Mesendoderm (in vitro differentiated cells): ENCODE results near the gene HSDL1.

ENCODE experiments used
- DNase-seq: peaks from one replicate; pipeline ENCODE4 v3.0.0; 2013
- H2AK5ac ChIP-seq: 2 replicates; pipeline ENCODE4 v1.6.1; 2013; ENCODE audit warnings: low read length, inconsistent platforms
- H2BK120ac ChIP-seq: 2 replicates; pipeline ENCODE4 v1.6.1; 2013; ENCODE audit warnings: low read depth, mild to moderate bottlenecking, low read length, moderate library complexity, mixed read lengths
- H2BK15ac ChIP-seq: replicated peaks from 2 replicates; pipeline ENCODE4 v1.6.1; 2013; ENCODE audit warnings: low read depth, mild to moderate bottlenecking, moderate library complexity
- H2BK5ac ChIP-seq: 2 replicates; pipeline ENCODE4 v1.6.1; 2013; ENCODE audit warnings: low read length, inconsistent platforms
- H3K18ac ChIP-seq: 2 replicates; pipeline ENCODE4 v1.6.1; 2013; ENCODE audit warnings: mild to moderate bottlenecking, low read length, mixed read lengths
- H3K23ac ChIP-seq: one replicate; pipeline ENCODE4 v1.6.1; 2013; ENCODE audit warnings: low read length
- H3K27ac ChIP-seq: 2 replicates; pipeline ENCODE4 v1.5.1; 2013; ENCODE audit warnings: low read depth, mild to moderate bottlenecking, inconsistent platforms, low read length, moderate library complexity
- H3K27me3 ChIP-seq: 2 replicates; pipeline ENCODE4 v1.6.1; 2013; ENCODE audit warnings: low read length, control low read depth, mild to moderate bottlenecking, inconsistent platforms; ENCODE audit not compliant: insufficient read depth, poor library complexity
- H3K36me3 ChIP-seq: 2 replicates; pipeline ENCODE4 v1.6.1; 2013; ENCODE audit warnings: low read length, inconsistent platforms; ENCODE audit not compliant: control insufficient read depth, insufficient read depth
- H3K4ac ChIP-seq: one replicate; pipeline ENCODE4 v1.6.1; 2013; ENCODE audit warnings: low read depth, mild to moderate bottlenecking, low read length, moderate library complexity
- H3K4me1 ChIP-seq: 2 replicates; pipeline ENCODE4 v1.6.1; 2013; ENCODE audit warnings: low read depth, low read length, inconsistent platforms; ENCODE audit not compliant: control insufficient read depth
- H3K4me2 ChIP-seq: 2 replicates; pipeline ENCODE4 v1.6.1; 2013; ENCODE audit warnings: low read length
- H3K4me3 ChIP-seq: 2 replicates; pipeline ENCODE4 v1.5.1; 2013; ENCODE audit warnings: mild to moderate bottlenecking, low read length
- H3K56ac ChIP-seq: one replicate; pipeline ENCODE4 v1.6.1; 2013; ENCODE audit warnings: low read length
- H3K79me1 ChIP-seq: 2 replicates; pipeline ENCODE4 v1.6.1; 2013; ENCODE audit warnings: low read length, inconsistent platforms
- H3K79me2 ChIP-seq: 2 replicates; pipeline ENCODE4 v1.6.1; 2013; ENCODE audit warnings: mild to moderate bottlenecking, low read length; ENCODE audit not compliant: control insufficient read depth, insufficient read depth
- H3K9ac ChIP-seq: 2 replicates; pipeline ENCODE4 v1.6.1; 2013; ENCODE audit warnings: low read length, inconsistent platforms
- H4K5ac ChIP-seq: one replicate; pipeline ENCODE4 v1.6.1; 2013; ENCODE audit warnings: low read length
- H4K8ac ChIP-seq: one replicate; pipeline ENCODE4 v1.6.1; 2013; ENCODE audit warnings: low read depth, mild to moderate bottlenecking, control low read depth, low read length, moderate library complexity
- WGBS: extraction: QIAGEN DNeasy Blood & Tissue Kit; methylation state at CpG from one replicate; pipeline ENCODE4 v1.1.7; 2013; ENCODE audit warnings: low lambda C conversion rate, missing lambda C conversion rate; ENCODE audit not compliant: insufficient coverage; ENCODE audit errors: extremely low coverage; 5-methylcytosine and 5-hydroxymethylcytosine counted together

Gene HSDL1

DNA sequence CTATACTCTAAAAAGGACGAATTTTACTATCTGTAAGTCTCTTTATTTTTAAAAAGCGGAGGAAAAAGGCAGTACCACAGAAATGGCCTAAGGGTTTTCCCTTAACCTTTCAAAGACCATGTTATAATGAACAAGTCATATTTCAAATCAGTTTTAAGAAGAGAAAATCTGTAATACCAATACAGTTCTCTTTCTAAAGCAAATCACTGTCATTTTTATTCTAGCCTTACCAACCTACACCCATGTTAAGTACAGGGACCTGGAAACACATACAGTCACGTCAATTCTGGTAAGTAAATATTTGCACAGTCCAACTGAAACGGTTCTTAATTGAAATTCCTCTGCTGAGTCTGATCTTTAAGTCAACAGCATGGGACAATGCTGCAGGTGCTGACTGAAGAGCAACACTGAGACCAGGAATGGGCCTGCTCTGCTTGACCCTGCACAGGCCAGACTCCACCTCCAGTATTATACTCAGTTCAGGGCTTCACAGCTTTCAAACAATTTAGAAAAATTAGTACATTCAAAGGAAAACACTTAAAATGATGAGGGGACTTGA, 48.5 kb downstream of the HSDL1 start:
- no peaks in the 10 kb centered on the region for H3K79me2 ChIP-seq
- H3K27ac ChIP-seq: no peak overlapping the region
- H2BK15ac ChIP-seq: no peak overlapping the region
- no peaks in the 10 kb centered on the region for H3K27me3 ChIP-seq
- H3K9ac ChIP-seq: no peak overlapping the region
- H3K23ac ChIP-seq: no peak overlapping the region
- no peak overlapping the region for H4K8ac ChIP-seq
- H3K36me3 ChIP-seq: peaks cover 16% of the 10 kb centered on the region
- H2BK120ac ChIP-seq: no peak overlapping the region
- no peak overlapping the region for H4K5ac ChIP-seq
- H3K4me3 ChIP-seq: no peak overlapping the region
- no peak overlapping the region for H3K18ac ChIP-seq
- no peaks in the 10 kb centered on the region for H3K4me1 ChIP-seq
- no CpG with 5 or more reads among the region's 4 CpGs for WGBS
- no peak overlapping the region for H2BK5ac ChIP-seq
- DNase-seq: no peak
- H3K4me2 ChIP-seq: no peak overlapping the region
- no peak overlapping the region for H3K4ac ChIP-seq
- no peak overlapping the region for H3K56ac ChIP-seq
- H2AK5ac ChIP-seq: no peak overlapping the region
- H3K79me1 ChIP-seq: peaks cover under 1% of the 10 kb centered on the region

DNA sequence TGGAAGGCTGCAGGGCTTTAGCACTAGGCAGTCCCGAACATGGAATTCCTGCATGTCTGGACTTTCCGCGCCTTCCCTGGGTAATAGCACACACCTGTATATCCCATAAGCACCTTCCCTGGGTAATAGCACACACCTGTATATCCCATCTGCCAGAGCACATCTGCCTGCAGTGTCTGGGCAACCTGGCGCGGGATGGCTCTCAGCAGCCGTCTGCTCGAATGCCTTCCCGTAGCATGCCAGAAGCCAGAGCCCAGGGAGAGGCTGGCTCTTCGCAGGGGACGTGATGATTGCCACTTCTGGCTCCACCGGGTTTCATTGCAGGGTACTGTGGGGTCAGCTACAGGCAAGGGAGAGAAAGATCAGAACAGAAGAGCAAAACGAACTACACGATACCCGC, 49.5 kb downstream of the HSDL1 start:
- Histone ChIP-seq H3K4me3 (no peak overlapping the region), H3K4me1 (no peaks in the 10 kb centered on the region), H3K79me2 (no peaks in the 10 kb centered on the region), H2BK5ac (no peak overlapping the region), H4K5ac (no peak overlapping the region), H2BK120ac (no peak overlapping the region), H3K56ac (no peak overlapping the region), H3K36me3 (peaks cover 16% of the 10 kb centered on the region), H3K79me1 (no peaks in the 10 kb centered on the region), H3K27ac (no peak overlapping the region), H3K4me2 (no peak overlapping the region), H2AK5ac (no peak overlapping the region), H3K18ac (no peak overlapping the region), H2BK15ac (no peak overlapping the region), H3K4ac (no peak overlapping the region), H3K9ac (no peak overlapping the region), H4K8ac (no peak overlapping the region), H3K27me3 (no peaks in the 10 kb centered on the region), H3K23ac (no peak overlapping the region)
- DNase-seq: no peak
- no CpG with 5 or more reads among the region's 14 CpGs for WGBS

DNA sequence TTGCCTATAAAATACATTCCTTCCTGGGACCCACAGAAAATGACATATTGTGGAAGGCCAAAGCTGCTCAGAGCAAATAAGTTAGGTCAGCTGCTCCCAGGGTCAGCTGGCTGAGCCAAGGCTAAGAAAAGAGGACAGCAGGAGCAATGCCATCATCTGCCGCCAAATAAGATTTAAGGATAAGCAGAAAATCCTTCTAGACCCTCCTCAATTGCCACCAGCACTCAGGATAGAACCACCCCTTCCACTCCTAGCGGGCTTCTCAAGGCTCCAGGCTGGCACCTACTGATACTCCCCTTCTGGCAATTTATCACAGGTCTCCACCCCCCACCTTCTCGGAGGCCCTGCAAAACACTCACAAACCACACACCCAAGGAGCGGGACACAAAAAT, 51.1 kb downstream of the HSDL1 start:
- no CpG with 5 or more reads among the region's 4 CpGs for WGBS
- H3K27me3 ChIP-seq: no peaks in the 10 kb centered on the region
- H3K56ac ChIP-seq: no peak overlapping the region
- H3K4me2 ChIP-seq: no peak overlapping the region
- H3K79me2 ChIP-seq: no peaks in the 10 kb centered on the region
- H3K79me1 ChIP-seq: no peaks in the 10 kb centered on the region
- no peak overlapping the region for H2BK5ac ChIP-seq
- H2BK15ac ChIP-seq: no peak overlapping the region
- no peak overlapping the region for H3K18ac ChIP-seq
- no peak overlapping the region for H4K8ac ChIP-seq
- no peaks in the 10 kb centered on the region for H3K4me1 ChIP-seq
- H3K9ac ChIP-seq: no peak overlapping the region
- no peak overlapping the region for H3K27ac ChIP-seq
- H3K23ac ChIP-seq: no peak overlapping the region
- DNase-seq: no peak
- H2BK120ac ChIP-seq: no peak overlapping the region
- peaks cover 20% of the 10 kb centered on the region for H3K36me3 ChIP-seq
- no peak overlapping the region for H3K4me3 ChIP-seq
- no peak overlapping the region for H2AK5ac ChIP-seq
- no peak overlapping the region for H3K4ac ChIP-seq
- H4K5ac ChIP-seq: no peak overlapping the region

DNA sequence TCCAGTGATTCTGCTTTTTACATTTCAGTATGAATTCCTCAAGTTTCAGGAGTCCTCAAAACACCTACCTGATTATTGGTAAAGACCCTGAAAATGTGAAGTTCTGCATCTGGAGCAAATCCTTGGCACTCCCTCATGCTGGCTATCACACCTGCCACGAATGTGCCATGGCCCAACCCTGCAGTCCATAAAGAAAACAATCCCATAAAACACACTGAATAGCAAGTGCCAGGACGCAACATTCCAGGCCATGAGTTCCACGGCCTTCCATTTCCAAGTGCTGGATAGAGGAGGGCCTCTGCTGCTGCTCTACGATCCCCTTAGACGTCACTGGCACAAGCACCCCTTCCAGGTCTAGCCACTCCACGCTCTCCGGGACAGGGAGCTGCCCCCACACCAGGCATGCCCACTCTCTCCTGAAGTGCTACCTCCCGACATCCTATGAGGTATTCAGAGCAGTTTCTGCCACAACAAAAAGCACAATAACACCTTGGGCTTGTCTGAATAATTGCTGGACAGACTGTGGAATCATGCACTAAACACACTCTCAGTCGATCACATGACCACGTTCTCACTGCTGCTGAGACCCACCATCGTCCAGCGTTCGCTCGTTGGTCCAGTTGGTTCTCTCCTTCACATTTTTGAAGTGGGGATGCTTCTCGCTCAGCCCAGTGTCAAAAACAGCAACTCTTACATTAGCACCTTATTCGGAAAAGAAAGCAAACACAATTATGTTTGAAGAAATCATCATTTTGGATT, 51.7 kb downstream of the HSDL1 start:
- Histone ChIP-seq H3K18ac (no peak overlapping the region), H3K36me3 (peaks cover 19% of the 10 kb centered on the region), H2BK15ac (no peak overlapping the region), H3K79me2 (no peaks in the 10 kb centered on the region), H4K5ac (no peak overlapping the region), H3K4me3 (no peak overlapping the region), H2BK5ac (no peak overlapping the region), H3K56ac (no peak overlapping the region), H3K9ac (no peak overlapping the region), H3K27ac (no peak overlapping the region), H3K79me1 (no peaks in the 10 kb centered on the region), H3K4me1 (no peaks in the 10 kb centered on the region), H3K4me2 (no peak overlapping the region), H3K23ac (no peak overlapping the region), H2BK120ac (no peak overlapping the region), H3K4ac (no peak overlapping the region), H4K8ac (no peak overlapping the region), H2AK5ac (no peak overlapping the region), H3K27me3 (no peaks in the 10 kb centered on the region)
- no peak for DNase-seq
- no CpG with 5 or more reads among the region's 16 CpGs for WGBS

DNA sequence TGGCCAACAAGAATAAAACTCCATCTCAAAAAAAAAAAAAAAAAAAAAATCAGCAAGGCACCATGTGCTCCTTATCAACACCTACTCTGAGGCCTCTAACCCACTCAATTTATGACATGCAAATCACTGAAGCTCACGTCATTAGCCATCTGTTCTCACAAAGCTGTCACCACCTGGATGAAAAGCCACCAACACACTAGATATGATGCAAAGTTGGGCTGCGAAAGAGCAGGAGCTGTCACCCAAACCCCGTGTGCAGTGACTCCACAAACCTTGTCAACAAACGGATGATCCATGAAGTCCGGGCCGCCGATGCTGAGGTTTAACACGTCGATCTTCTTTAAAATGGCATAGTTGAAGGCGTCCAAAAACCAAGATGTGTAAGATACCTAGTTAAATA, 53.5 kb downstream of the HSDL1 start:
- no peak overlapping the region for H2AK5ac ChIP-seq
- no peak overlapping the region for H3K4ac ChIP-seq
- H4K5ac ChIP-seq: no peak overlapping the region
- H2BK5ac ChIP-seq: no peak overlapping the region
- WGBS: no CpG with 5 or more reads among the region's 10 CpGs
- DNase-seq: no peak
- H2BK120ac ChIP-seq: no peak overlapping the region
- H3K56ac ChIP-seq: no peak overlapping the region
- H3K27me3 ChIP-seq: no peaks in the 10 kb centered on the region
- no peak overlapping the region for H3K18ac ChIP-seq
- H3K4me3 ChIP-seq: no peak overlapping the region
- H2BK15ac ChIP-seq: no peak overlapping the region
- peaks cover 18% of the 10 kb centered on the region for H3K36me3 ChIP-seq
- H3K27ac ChIP-seq: no peak overlapping the region
- no peaks in the 10 kb centered on the region for H3K79me1 ChIP-seq
- no peaks in the 10 kb centered on the region for H3K79me2 ChIP-seq
- H3K4me2 ChIP-seq: no peak overlapping the region
- no peak overlapping the region for H3K9ac ChIP-seq
- H3K23ac ChIP-seq: no peak overlapping the region
- H3K4me1 ChIP-seq: no peaks in the 10 kb centered on the region
- no peak overlapping the region for H4K8ac ChIP-seq

DNA sequence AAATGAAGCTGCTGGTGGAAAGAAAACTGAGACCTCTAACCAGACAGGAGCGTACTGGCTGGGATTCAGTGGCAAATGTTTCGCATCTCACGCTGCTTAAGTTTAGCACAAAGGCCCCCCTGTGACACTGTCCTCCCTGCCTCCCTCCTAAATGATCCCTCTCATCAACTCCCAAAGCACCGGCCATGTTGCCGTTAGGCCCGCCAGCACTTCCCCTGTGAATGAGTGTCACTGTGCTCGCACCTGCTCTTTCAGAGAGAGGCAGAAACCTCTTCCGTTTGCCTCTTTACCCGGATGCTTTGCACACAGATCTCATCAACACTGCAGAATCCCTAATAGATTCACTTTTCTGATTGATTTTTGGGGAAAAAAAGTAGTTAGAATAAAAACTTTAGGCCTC, 54.8 kb downstream of the HSDL1 start:
- Histone ChIP-seq H3K4ac (no peak overlapping the region), H3K18ac (no peak overlapping the region), H3K56ac (no peak overlapping the region), H3K27ac (no peak overlapping the region), H3K9ac (no peak overlapping the region), H2BK15ac (no peak overlapping the region), H3K79me1 (no peaks in the 10 kb centered on the region), H2BK120ac (no peak overlapping the region), H3K4me2 (no peak overlapping the region), H3K79me2 (no peaks in the 10 kb centered on the region), H3K4me1 (no peaks in the 10 kb centered on the region), H3K23ac (no peak overlapping the region), H2BK5ac (no peak overlapping the region), H3K27me3 (no peaks in the 10 kb centered on the region), H4K5ac (no peak overlapping the region), H3K36me3 (peaks cover 14% of the 10 kb centered on the region), H4K8ac (no peak overlapping the region), H3K4me3 (no peak overlapping the region), H2AK5ac (no peak overlapping the region)
- no peak for DNase-seq
- WGBS: no CpG with 5 or more reads among the region's 9 CpGs
